ENCODE results near the gene SNED1. TPM values are rescaled to one million over a fixed set of nuclear protein-coding genes. Genes with fewer than 3 reads are reported as not detected.

The SNED1 gene
- total RNA-seq, 1 experiment from 2014 or later, result 0.76 TPM

DNA sequence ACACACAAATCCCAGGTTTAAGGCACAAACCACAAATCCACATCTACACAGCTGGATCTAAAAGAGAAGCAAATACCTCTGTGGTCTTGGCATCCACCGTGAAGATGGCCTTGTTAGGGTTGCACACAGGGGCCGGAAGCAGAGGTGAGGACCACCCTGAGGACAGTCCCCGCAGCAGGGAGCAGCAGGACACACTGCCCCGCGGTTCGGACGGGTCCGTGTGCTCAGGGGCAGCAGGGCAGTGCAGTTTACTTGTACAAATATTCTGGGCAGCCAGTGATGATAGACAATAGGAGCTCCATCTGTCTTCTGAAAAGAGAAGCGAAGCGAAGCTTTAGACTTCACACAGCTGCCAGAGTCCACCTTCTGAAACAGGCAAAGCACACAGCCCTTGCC lies 142.0 kb downstream of the SNED1 start:
- TF ChIP-seq, protein P1, sequence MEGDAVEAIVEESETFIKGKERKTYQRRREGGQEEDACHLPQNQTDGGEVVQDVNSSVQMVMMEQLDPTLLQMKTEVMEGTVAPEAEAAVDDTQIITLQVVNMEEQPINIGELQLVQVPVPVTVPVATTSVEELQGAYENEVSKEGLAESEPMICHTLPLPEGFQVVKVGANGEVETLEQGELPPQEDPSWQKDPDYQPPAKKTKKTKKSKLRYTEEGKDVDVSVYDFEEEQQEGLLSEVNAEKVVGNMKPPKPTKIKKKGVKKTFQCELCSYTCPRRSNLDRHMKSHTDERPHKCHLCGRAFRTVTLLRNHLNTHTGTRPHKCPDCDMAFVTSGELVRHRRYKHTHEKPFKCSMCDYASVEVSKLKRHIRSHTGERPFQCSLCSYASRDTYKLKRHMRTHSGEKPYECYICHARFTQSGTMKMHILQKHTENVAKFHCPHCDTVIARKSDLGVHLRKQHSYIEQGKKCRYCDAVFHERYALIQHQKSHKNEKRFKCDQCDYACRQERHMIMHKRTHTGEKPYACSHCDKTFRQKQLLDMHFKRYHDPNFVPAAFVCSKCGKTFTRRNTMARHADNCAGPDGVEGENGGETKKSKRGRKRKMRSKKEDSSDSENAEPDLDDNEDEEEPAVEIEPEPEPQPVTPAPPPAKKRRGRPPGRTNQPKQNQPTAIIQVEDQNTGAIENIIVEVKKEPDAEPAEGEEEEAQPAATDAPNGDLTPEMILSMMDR (IDR thresholded peaks at IDR 0.05; ENCODE audit: unreplicated experiment), result no peak
- Mint-ChIP-seq H3K36me3 (ENCODE audit: insufficient read depth, unreplicated experiment) (no peaks in the 10 kb centered on the region), H3K9me3 (ENCODE audit: low read depth, unreplicated experiment) (no peaks in the 10 kb centered on the region), H3K4me1 (ENCODE audit: low read depth, unreplicated experiment) (no peaks in the 10 kb centered on the region), H3K27me3 (ENCODE audit: unreplicated experiment) (no peaks in the 10 kb centered on the region), H3K27ac (ENCODE audit: unreplicated experiment) (no peak overlapping the region), H3K4me3 (ENCODE audit: low read depth, unreplicated experiment) (no peak overlapping the region)
- intact Hi-C loops (cut with micrococcal nuclease; ENCODE audit: unreplicated experiment), result no loop called here
- DNase-seq, result no peak
- BruUV-seq (replicated peaks), result no TSS peak
- CTCF ChIA-PET, result no interaction called here

DNA sequence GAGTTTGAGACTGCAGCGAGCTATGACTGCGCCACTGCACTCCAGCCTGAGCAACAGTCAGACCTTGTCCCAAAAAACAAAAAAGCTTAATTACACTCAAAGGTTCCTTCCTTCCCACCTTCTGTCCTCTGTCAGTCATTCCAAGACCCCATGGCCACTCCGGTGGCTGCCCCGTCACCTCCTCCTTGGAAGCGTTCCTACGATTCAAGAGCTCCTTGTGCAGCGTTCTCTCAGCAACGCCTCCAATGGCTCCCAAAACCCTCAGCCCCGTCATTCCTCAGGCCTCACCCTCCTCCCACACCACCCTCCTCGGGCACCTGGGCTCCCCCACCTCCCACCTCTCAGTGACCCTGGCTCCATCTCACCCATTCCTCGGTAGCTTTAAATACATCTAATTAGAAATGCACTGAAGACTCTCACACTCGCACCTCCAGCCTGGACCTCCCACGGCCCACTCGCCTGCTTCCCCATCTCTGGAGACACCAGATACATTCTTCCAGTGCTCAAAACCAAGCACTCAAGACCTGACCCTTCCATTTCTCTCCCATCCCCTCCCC lies 142.9 kb downstream of the SNED1 start:
- no peak for DNase-seq
- Mint-ChIP-seq H3K27ac (ENCODE audit: unreplicated experiment) (no peak overlapping the region), H3K27me3 (ENCODE audit: unreplicated experiment) (no peaks in the 10 kb centered on the region), H3K9me3 (ENCODE audit: low read depth, unreplicated experiment) (no peaks in the 10 kb centered on the region), H3K36me3 (ENCODE audit: insufficient read depth, unreplicated experiment) (no peaks in the 10 kb centered on the region), H3K4me3 (ENCODE audit: low read depth, unreplicated experiment) (no peak overlapping the region), H3K4me1 (ENCODE audit: low read depth, unreplicated experiment) (no peaks in the 10 kb centered on the region)
- no TSS peak for BruUV-seq (replicated peaks)
- CTCF ChIA-PET, result interaction anchor here (0.5 kb wide), 1 partner anchor 402 kb away, joined by 7 read pairs; no protein-coding TSS in a partner anchor
- intact Hi-C loops (cut with micrococcal nuclease; ENCODE audit: unreplicated experiment), result no loop called here
- TF ChIP-seq, protein P1 (IDR thresholded peaks at IDR 0.05; ENCODE audit: unreplicated experiment), result no peak

DNA sequence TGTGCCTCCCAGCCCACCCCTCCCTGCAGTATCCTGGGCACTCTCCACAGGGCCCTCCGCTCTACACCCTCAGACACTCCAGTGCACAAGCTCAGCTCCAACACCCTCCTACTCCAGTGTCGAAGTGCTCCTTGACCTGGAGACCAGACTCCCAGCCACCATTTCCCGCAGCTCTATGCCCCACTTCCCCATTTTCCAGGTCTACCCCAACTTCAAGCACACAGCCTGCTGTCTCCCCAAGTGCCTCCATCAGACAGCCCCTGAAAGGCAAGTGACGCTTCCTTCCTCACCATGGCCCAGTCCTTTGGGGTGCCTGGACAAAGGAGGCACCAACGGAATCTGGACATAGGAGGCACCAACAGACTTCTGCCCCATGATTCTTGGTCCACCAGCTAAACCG lies 143.6 kb downstream of the SNED1 start:
- Mint-ChIP-seq H3K4me1 (ENCODE audit: low read depth, unreplicated experiment) (no peaks in the 10 kb centered on the region), H3K9me3 (ENCODE audit: low read depth, unreplicated experiment) (no peaks in the 10 kb centered on the region), H3K27me3 (ENCODE audit: unreplicated experiment) (no peaks in the 10 kb centered on the region), H3K36me3 (ENCODE audit: insufficient read depth, unreplicated experiment) (no peaks in the 10 kb centered on the region), H3K27ac (ENCODE audit: unreplicated experiment) (no peak overlapping the region), H3K4me3 (ENCODE audit: low read depth, unreplicated experiment) (no peak overlapping the region)
- TF ChIP-seq, protein P1 (IDR thresholded peaks at IDR 0.05; ENCODE audit: unreplicated experiment), result no peak
- CTCF ChIA-PET, result no interaction called here
- DNase-seq, result no peak
- intact Hi-C loops (cut with micrococcal nuclease; ENCODE audit: unreplicated experiment), result no loop called here
- BruUV-seq (replicated peaks), result no TSS peak

DNA sequence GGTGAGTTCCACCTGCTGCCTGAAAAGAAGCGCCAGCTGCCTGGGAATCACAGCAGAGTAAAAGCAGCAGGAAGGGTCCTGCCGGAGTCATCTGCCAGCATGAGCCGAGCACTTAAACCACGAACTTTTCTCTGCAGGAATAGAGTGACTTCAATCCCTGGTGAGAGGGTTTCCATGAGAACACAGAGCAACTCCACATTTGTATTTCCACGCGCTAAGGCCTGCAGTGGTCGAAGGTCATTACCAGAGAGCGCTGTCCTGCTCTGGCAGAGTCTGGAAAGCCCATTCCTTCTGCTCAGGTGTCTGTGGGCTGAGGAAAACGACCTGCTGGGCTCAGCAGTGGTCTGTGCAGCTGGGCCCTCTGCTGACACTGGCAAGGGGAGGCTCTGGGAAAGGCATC lies 144.2 kb downstream of the SNED1 start:
- Mint-ChIP-seq H3K9me3 (ENCODE audit: low read depth, unreplicated experiment) (no peaks in the 10 kb centered on the region), H3K36me3 (ENCODE audit: insufficient read depth, unreplicated experiment) (no peaks in the 10 kb centered on the region), H3K27me3 (ENCODE audit: unreplicated experiment) (no peaks in the 10 kb centered on the region), H3K4me3 (ENCODE audit: low read depth, unreplicated experiment) (no peak overlapping the region), H3K4me1 (ENCODE audit: low read depth, unreplicated experiment) (no peaks in the 10 kb centered on the region), H3K27ac (ENCODE audit: unreplicated experiment) (no peak overlapping the region)
- no peak for DNase-seq
- TF ChIP-seq, protein P1 (IDR thresholded peaks at IDR 0.05; ENCODE audit: unreplicated experiment), result no peak
- intact Hi-C loops (cut with micrococcal nuclease; ENCODE audit: unreplicated experiment), result no loop called here
- CTCF ChIA-PET, result no interaction called here
- no TSS peak for BruUV-seq (replicated peaks)

Other genes with a start within 250 kb of the SNED1 start
- gene KIF1A, start 178.4 kb upstream of the SNED1 start, total RNA-seq (2022), result 280 and 298 TPM in 2 replicates
- gene AGXT, start 129.8 kb upstream of the SNED1 start, total RNA-seq (2022), result not detected in 2 replicates
- gene MAB21L4, start 102.5 kb upstream of the SNED1 start, total RNA-seq (2022), result 2.8 and 3.0 TPM in 2 replicates
- gene CROCC2, start 92.3 kb upstream of the SNED1 start, total RNA-seq (2022), result not detected in 2 replicates
- 30.8 and 33.6 TPM in 2 replicates for gene MTERF4, start 103.7 kb downstream of the SNED1 start, total RNA-seq (2022)
- gene PASK, start 150.9 kb downstream of the SNED1 start, total RNA-seq (2022), result 53.3 and 69.3 TPM in 2 replicates
- 65.4 and 65.5 TPM in 2 replicates for gene PPP1R7, start 151.8 kb downstream of the SNED1 start, total RNA-seq (2022)
- gene ANO7, start 190.1 kb downstream of the SNED1 start, total RNA-seq (2022), result 7.7 and 8.0 TPM in 2 replicates

Measured in Calu3 (cell line).